Liver (tissue), 9 donors: Measurements from ENCODE around the gene SIK3. TPM values are rescaled to one million over a fixed set of nuclear protein-coding genes. Genes with fewer than 3 reads are reported as not detected.

Experiments
- DNase-seq: peaks from one replicate; pipeline ENCODE4 v3.0.0-alpha.2; 2017; ENCODE audit warnings: low spot score
- H3K27ac ChIP-seq, 2 donors: one replicate each; pipeline ENCODE4 v1.7.0; 2013; ENCODE audit warnings: inconsistent platforms in 2 of 2, low read length in 2 of 2, control low read depth in 1 of 2, low read depth in 1 of 2, mild to moderate bottlenecking in 1 of 2
- H3K27me3 ChIP-seq, 4 donors: one replicate each; pipeline versions ENCODE4 v1.6.1 to v1.7.0; 2013; ENCODE audit warnings: low read length in 3 of 4, inconsistent platforms in 1 of 4, mild to moderate bottlenecking in 1 of 4, moderate library complexity in 1 of 4; ENCODE audit not compliant: control insufficient read depth in 4 of 4, insufficient read depth in 4 of 4
- H3K36me3 ChIP-seq, 4 donors: one replicate each; pipeline versions ENCODE4 v1.6.1 to v1.7.0; 2013; ENCODE audit warnings: low read length in 3 of 4, mild to moderate bottlenecking in 3 of 4, low read depth in 1 of 4, moderate library complexity in 1 of 4; ENCODE audit not compliant: control insufficient read depth in 4 of 4, insufficient read depth in 3 of 4
- H3K4me1 ChIP-seq, 4 donors: one replicate each; pipeline versions ENCODE4 v1.6.1 to v1.7.0; 2013; ENCODE audit warnings: low read length in 3 of 4, mild to moderate bottlenecking in 3 of 4, moderate library complexity in 1 of 4; ENCODE audit not compliant: control insufficient read depth in 4 of 4, insufficient read depth in 4 of 4
- H3K4me3 ChIP-seq, 3 donors: one replicate each; pipeline versions ENCODE4 v1.6.1 to v1.7.0; 2013; ENCODE audit warnings: low read length in 3 of 3, control low read depth in 1 of 3, low read depth in 1 of 3, mild to moderate bottlenecking in 1 of 3
- H3K9ac ChIP-seq, 2 donors: one replicate each; pipeline ENCODE4 v1.7.0; 2013; ENCODE audit warnings: low read length in 2 of 2, mild to moderate bottlenecking in 2 of 2, moderate library complexity in 2 of 2, control low read depth in 1 of 2, low read depth in 1 of 2
- H3K9me3 ChIP-seq, 4 donors: one replicate each; pipeline versions ENCODE4 v1.6.1 to v1.7.0; 2013; ENCODE audit warnings: low read length in 3 of 4; ENCODE audit not compliant: control insufficient read depth in 4 of 4
- ATF3 ChIP-seq: IDR thresholded peaks from 2 replicates; pipeline ENCODE4 v1.6.1; 2016; ENCODE audit warnings: antibody characterized with exemption
- CTCF ChIP-seq: fragments of 150-350 bp; IDR thresholded peaks from 2 replicates; pipeline ENCODE4 v1.5.1; 2017; ENCODE audit warnings: improper control_type of control experiment, low read depth, low read length; ENCODE audit not compliant: missing input control
- EGR1 ChIP-seq, 2 donors: IDR thresholded peaks; 2 replicates each; pipeline ENCODE4 v1.6.1; 2016 to 2018; ENCODE audit warnings: antibody characterized with exemption in 2 of 2, low read depth in 2 of 2
- FOXA1 ChIP-seq: IDR thresholded peaks from 2 replicates; pipeline ENCODE4 v1.6.1; 2016; ENCODE audit warnings: antibody characterized with exemption
- FOXA2 ChIP-seq: IDR thresholded peaks from 2 replicates; pipeline ENCODE4 v1.6.1; 2016; ENCODE audit warnings: antibody characterized with exemption
- GABPA ChIP-seq, 2 donors: IDR thresholded peaks in 1 of 2; conservative IDR thresholded peaks in 1 of 2; 2 replicates each; pipeline ENCODE4 v1.6.1; 2016; ENCODE audit warnings: antibody characterized with exemption in 2 of 2, mild to moderate bottlenecking in 1 of 2, moderate library complexity in 1 of 2
- HNF4A ChIP-seq, 2 donors: conservative IDR thresholded peaks; 2 replicates each; pipeline ENCODE4 v1.6.1; 2016; ENCODE audit warnings: antibody characterized with exemption in 2 of 2, mild to moderate bottlenecking in 2 of 2
- HNF4G ChIP-seq: IDR thresholded peaks from 2 replicates; pipeline ENCODE4 v1.6.1; 2016; ENCODE audit warnings: antibody characterized with exemption
- JUND ChIP-seq, 2 donors: IDR thresholded peaks; 2 replicates each; pipeline ENCODE4 v1.6.1; 2016; ENCODE audit warnings: antibody characterized with exemption in 2 of 2
- NR2F2 ChIP-seq: IDR thresholded peaks from 2 replicates; pipeline ENCODE4 v1.6.1; 2016; ENCODE audit warnings: antibody characterized with exemption
- RAD21 ChIP-seq, 2 donors: IDR thresholded peaks; 2 replicates each; pipeline ENCODE4 v1.6.1; 2016; ENCODE audit warnings: antibody characterized with exemption in 2 of 2, mild to moderate bottlenecking in 2 of 2
- REST ChIP-seq: IDR thresholded peaks from 2 replicates; pipeline ENCODE4 v1.6.1; 2016; ENCODE audit warnings: antibody characterized with exemption, mild to moderate bottlenecking
- RXRA ChIP-seq, 2 donors: IDR thresholded peaks; 2 replicates each; pipeline ENCODE4 v1.6.1; 2017 to 2018; ENCODE audit warnings: antibody characterized with exemption in 2 of 2, mild to moderate bottlenecking in 1 of 2
- SP1 ChIP-seq: IDR thresholded peaks from 2 replicates; pipeline ENCODE4 v1.6.1; 2018; ENCODE audit warnings: antibody characterized with exemption, mild to moderate bottlenecking
- TAF1 ChIP-seq: conservative IDR thresholded peaks from 2 replicates; pipeline ENCODE4 v1.6.1; 2016; ENCODE audit warnings: antibody characterized with exemption, mild to moderate bottlenecking
- YY1 ChIP-seq: IDR thresholded peaks from 2 replicates; pipeline ENCODE4 v1.6.1; 2016; ENCODE audit warnings: antibody characterized with exemption, mild to moderate bottlenecking
- WGBS: extraction: QIAGEN DNeasy Blood & Tissue Kit; methylation state at CpG from one replicate; pipeline ENCODE4 v1.1.7; 2013; 5-methylcytosine and 5-hydroxymethylcytosine counted together
- polyA plus RNA-seq, 2 donors: library from polyadenylated mRNA; stranded (reverse) in 1 of 2; unstranded in 1 of 2; fragments of 200-250 nt in 1 of 2; fragments of >200 nt in 1 of 2; fragmentation: Nextera tagmentation in 1 of 2; extraction: Ambion mirVana in 1 of 2; gene quantifications; one replicate each; pipeline versions ENCODE4 v1.2.1 to v1.2.3, GENCODE V29; 2013 to 2015
- total RNA-seq, 2 donors: library from RNA; depleted of rRNA; stranded (reverse); fragments of >200 nt; gene quantifications; one replicate each; pipeline ENCODE4 v1.2.3, GENCODE V29; 2014
- TF ChIP-seq, protein P1 (sequence below): IDR thresholded peaks from 2 replicates; pipeline ENCODE4 v1.6.1; 2016; ENCODE audit warnings: antibody characterized with exemption
- TF ChIP-seq, protein P2 (sequence below): IDR thresholded peaks from 2 replicates; pipeline ENCODE4 v1.6.1; 2016; ENCODE audit warnings: antibody characterized with exemption
- donor health status: healthy.
- donor health status: healthy.
- donor health status: healthy.
- donor health status: healthy.
- donor health status: healthy.

The SIK3 gene
- total and polyA plus RNA-seq, 4 donors, result 6.9 to 52.4 (median 14.4) TPM

DNA sequence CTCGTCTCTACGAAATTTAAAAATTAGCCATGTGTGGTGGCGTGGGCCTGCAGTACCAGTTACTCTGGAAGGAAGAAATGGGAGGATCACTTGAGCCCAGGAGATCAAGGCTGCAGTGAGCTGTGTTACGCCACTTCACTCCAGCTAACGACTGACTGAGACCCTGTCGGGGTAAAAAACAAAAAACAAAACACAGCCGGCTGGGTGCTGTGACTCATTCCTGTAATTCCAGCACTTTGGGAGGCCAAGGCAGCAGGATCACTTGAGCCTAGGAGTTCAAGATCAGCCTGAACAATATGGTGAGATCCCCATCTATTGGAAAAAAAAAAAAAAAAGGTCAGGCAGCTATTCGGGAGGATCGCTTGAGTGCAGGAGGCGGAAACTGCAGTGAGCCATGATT lies 48.3 kb upstream of the SIK3 start:
- no peak for DNase-seq
- 90% methylated on average over 10 of the region's 10 CpGs for WGBS
- Histone ChIP-seq H3K4me3 (no peak overlapping the region), H3K27ac (no peak overlapping the region), H3K9ac (no peak overlapping the region), H3K4me1 (peaks cover 2 to 21% (median 11%) of the 10 kb centered on the region in 4 donors), H3K36me3 (peaks cover 0 to 6% (median 4%) of the 10 kb centered on the region in 4 donors), H3K27me3 (no peaks in the 10 kb centered on the region), H3K9me3 (no peaks in the 10 kb centered on the region)
- no peak for TF ChIP-seq SP1
- TF ChIP-seq TAF1, result no peak
- TF ChIP-seq HNF4G, result no peak
- TF ChIP-seq FOXA2, result no peak
- TF ChIP-seq GABPA (IDR thresholded peaks at IDR 0.05 in 1 of 2, conservative IDR thresholded peaks at IDR 0.05 in 1 of 2), result no peak
- TF ChIP-seq CTCF, result no peak
- TF ChIP-seq, protein P1, sequence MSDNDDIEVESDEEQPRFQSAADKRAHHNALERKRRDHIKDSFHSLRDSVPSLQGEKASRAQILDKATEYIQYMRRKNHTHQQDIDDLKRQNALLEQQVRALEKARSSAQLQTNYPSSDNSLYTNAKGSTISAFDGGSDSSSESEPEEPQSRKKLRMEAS, result no peak
- TF ChIP-seq, protein P2, sequence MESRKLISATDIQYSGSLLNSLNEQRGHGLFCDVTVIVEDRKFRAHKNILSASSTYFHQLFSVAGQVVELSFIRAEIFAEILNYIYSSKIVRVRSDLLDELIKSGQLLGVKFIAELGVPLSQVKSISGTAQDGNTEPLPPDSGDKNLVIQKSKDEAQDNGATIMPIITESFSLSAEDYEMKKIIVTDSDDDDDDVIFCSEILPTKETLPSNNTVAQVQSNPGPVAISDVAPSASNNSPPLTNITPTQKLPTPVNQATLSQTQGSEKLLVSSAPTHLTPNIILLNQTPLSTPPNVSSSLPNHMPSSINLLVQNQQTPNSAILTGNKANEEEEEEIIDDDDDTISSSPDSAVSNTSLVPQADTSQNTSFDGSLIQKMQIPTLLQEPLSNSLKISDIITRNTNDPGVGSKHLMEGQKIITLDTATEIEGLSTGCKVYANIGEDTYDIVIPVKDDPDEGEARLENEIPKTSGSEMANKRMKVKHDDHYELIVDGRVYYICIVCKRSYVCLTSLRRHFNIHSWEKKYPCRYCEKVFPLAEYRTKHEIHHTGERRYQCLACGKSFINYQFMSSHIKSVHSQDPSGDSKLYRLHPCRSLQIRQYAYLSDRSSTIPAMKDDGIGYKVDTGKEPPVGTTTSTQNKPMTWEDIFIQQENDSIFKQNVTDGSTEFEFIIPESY, result no peak
- TF ChIP-seq RXRA (IDR thresholded peaks at IDR 0.05), result no peak
- TF ChIP-seq FOXA1, result no peak
- no peak for TF ChIP-seq HNF4A (conservative IDR thresholded peaks at IDR 0.05)
- TF ChIP-seq JUND (IDR thresholded peaks at IDR 0.05), result no peak
- TF ChIP-seq REST, result no peak
- TF ChIP-seq EGR1 (IDR thresholded peaks at IDR 0.05; ENCODE audit: low read depth in 2 of 2), result no peak
- no peak for TF ChIP-seq NR2F2
- no peak for TF ChIP-seq YY1
- no peak for TF ChIP-seq RAD21 (IDR thresholded peaks at IDR 0.05)
- TF ChIP-seq ATF3, result no peak
